CD8-positive, alpha-beta memory T cell (primary cell): ENCODE results near the gene ABRACL. TPM values are rescaled to one million over a fixed set of nuclear protein-coding genes. Genes with fewer than 3 reads are reported as not detected.

Experiments used
- CTCF ChIA-PET: fragments of 350-600 bp; sonication (Branson Sonifier 250); formaldehyde crosslinking; loops from one replicate; lab custom pipeline; 2021; ENCODE audit warnings: antibody characterized with exemption; lab: Charles Lee
- POLR2A ChIA-PET: fragments of 350-600 bp; sonication (Branson Sonifier 250); formaldehyde crosslinking; loops from one replicate; lab custom pipeline; 2021; ENCODE audit warnings: antibody characterized with exemption; lab: Charles Lee
- DNase-seq, 5 donors: peaks; one replicate each; pipeline versions ENCODE4 v3.0.0 to v3.0.0-alpha.2; 2020 to 2022; ENCODE audit warnings: mixed read lengths in 1 of 5
- H3K27ac ChIP-seq: one replicate; pipeline ENCODE4 v1.7.0; 2013; ENCODE audit warnings: low read depth, mild to moderate bottlenecking, low read length, moderate library complexity
- H3K27me3 ChIP-seq: 2 replicates; pipeline ENCODE4 v1.7.0; 2013; ENCODE audit warnings: low read length, mild to moderate bottlenecking; ENCODE audit not compliant: insufficient read depth, poor library complexity, severe bottlenecking
- H3K36me3 ChIP-seq: 2 replicates; pipeline ENCODE4 v1.7.0; 2013; ENCODE audit warnings: mild to moderate bottlenecking, low read length, moderate library complexity; ENCODE audit not compliant: insufficient read depth
- H3K4me1 ChIP-seq: 2 replicates; pipeline ENCODE4 v1.7.0; 2013; ENCODE audit warnings: mild to moderate bottlenecking, low read length, moderate library complexity; ENCODE audit not compliant: insufficient read depth
- H3K4me3 ChIP-seq: 2 replicates; pipeline ENCODE4 v1.7.0; 2013; ENCODE audit warnings: mild to moderate bottlenecking, low read length
- H3K9me3 ChIP-seq: 2 replicates; pipeline ENCODE4 v1.7.0; 2013; ENCODE audit warnings: mild to moderate bottlenecking, low read length
- H3K27ac Mint-ChIP-seq, 8 donors: one replicate each; pipeline ENCODE4 v1.8.0; 2020 to 2021; ENCODE audit warnings: mixed read lengths in 8 of 8, mild to moderate bottlenecking in 6 of 8, inconsistent platforms in 3 of 8, moderate library complexity in 3 of 8
- H3K27me3 Mint-ChIP-seq, 2 donors: one replicate each; pipeline ENCODE4 v1.8.0; 2020 to 2021; ENCODE audit warnings: mixed read lengths in 2 of 2, mild to moderate bottlenecking in 1 of 2, moderate library complexity in 1 of 2
- H3K36me3 Mint-ChIP-seq, 3 donors: one replicate each; pipeline ENCODE4 v1.8.0; 2020 to 2021; ENCODE audit warnings: mixed read lengths in 3 of 3, inconsistent platforms in 1 of 3, mild to moderate bottlenecking in 1 of 3
- H3K4me1 Mint-ChIP-seq, 3 donors: one replicate each; pipeline ENCODE4 v1.8.0; 2020 to 2021; ENCODE audit warnings: mixed read lengths in 3 of 3, inconsistent platforms in 1 of 3, mild to moderate bottlenecking in 1 of 3
- H3K4me3 Mint-ChIP-seq, 7 donors: one replicate each; pipeline ENCODE4 v1.8.0; 2020 to 2021; ENCODE audit warnings: mixed read lengths in 7 of 7, mild to moderate bottlenecking in 6 of 7, moderate library complexity in 4 of 7, inconsistent platforms in 2 of 7
- H3K9me3 Mint-ChIP-seq, 5 donors: one replicate each; pipeline ENCODE4 v1.8.0; 2020 to 2022; ENCODE audit warnings: mixed read lengths in 5 of 5, mild to moderate bottlenecking in 3 of 5, moderate library complexity in 2 of 5, inconsistent platforms in 1 of 5
- polyA plus RNA-seq: library from polyadenylated mRNA; unstranded; fragments of 300-500 nt; fragmentation: Illumina TruSeq; gene quantifications from one replicate; pipeline ENCODE4 v1.2.3, GENCODE V29; 2021
- total RNA-seq, 2 experiments: library from RNA; stranded (reverse); gene quantifications; one replicate each; pipeline ENCODE4 v1.2.3, GENCODE V29; 2021

The ABRACL gene
- total and polyA plus RNA-seq, 3 experiments from 2014 or later: 141 to 212 (median 145) TPM

GRCh38 chr6:138997136-138997535, 31.4 kb upstream of the ABRACL start:
- Mint-ChIP-seq H3K36me3 (peaks cover 0 to 2% (median 0%) of the 10 kb centered on the region in 3 donors), H3K27me3 (peaks cover 1 to 20% of the 10 kb centered on the region in 2 donors), H3K9me3 (no peaks in the 10 kb centered on the region), H3K27ac (no peak overlapping the region), H3K4me3 (no peak overlapping the region), H3K4me1 (no peaks in the 10 kb centered on the region)
- Histone ChIP-seq H3K27me3 (no peaks in the 10 kb centered on the region), H3K4me1 (no peaks in the 10 kb centered on the region), H3K36me3 (no peaks in the 10 kb centered on the region), H3K27ac (no peak overlapping the region), H3K4me3 (no peak overlapping the region), H3K9me3 (no peaks in the 10 kb centered on the region)
- DNase-seq: no peak
- ChIA-PET CTCF (no interaction called here), POLR2A (no interaction called here)

GRCh38 chr6:138999949-139000725, 28.4 kb upstream of the ABRACL start:
- Histone ChIP-seq H3K27ac (no peak overlapping the region), H3K27me3 (no peaks in the 10 kb centered on the region), H3K4me3 (no peak overlapping the region), H3K9me3 (no peaks in the 10 kb centered on the region), H3K4me1 (no peaks in the 10 kb centered on the region), H3K36me3 (no peaks in the 10 kb centered on the region)
- Mint-ChIP-seq H3K36me3 (peaks cover 0 to 2% (median 0%) of the 10 kb centered on the region in 3 donors), H3K4me3 (no peak overlapping the region), H3K4me1 (no peaks in the 10 kb centered on the region), H3K9me3 (no peaks in the 10 kb centered on the region), H3K27me3 (peaks cover 3 to 8% of the 10 kb centered on the region in 2 donors), H3K27ac (no peak overlapping the region)
- ChIA-PET CTCF (interaction anchor here (0.6 kb wide), 1 partner anchor 11 kb away, joined by 3 read pairs; no protein-coding TSS in a partner anchor), POLR2A (no interaction called here)
- DNase-seq: no peak

- Histone ChIP-seq H3K4me1 (no peaks in the 10 kb centered on the region), H3K36me3 (no peaks in the 10 kb centered on the region), H3K27ac (no peak overlapping the region), H3K27me3 (no peaks in the 10 kb centered on the region), H3K4me3 (no peak overlapping the region), H3K9me3 (no peaks in the 10 kb centered on the region)
- no peaks in the 10 kb centered on the region for H3K4me1 Mint-ChIP-seq
- peaks cover 0 to 1% (median 0%) of the 10 kb centered on the region in 3 donors for H3K36me3 Mint-ChIP-seq
- POLR2A ChIA-PET: interaction anchor here (1.0 kb wide), 1 partner anchor 26 kb away, joined by 3 read pairs; no protein-coding TSS in a partner anchor
- no peak overlapping the region for H3K4me3 Mint-ChIP-seq
- H3K27me3 Mint-ChIP-seq: peaks cover 3 to 8% of the 10 kb centered on the region in 2 donors
- no peaks in the 10 kb centered on the region for H3K9me3 Mint-ChIP-seq
- CTCF ChIA-PET: no interaction called here
- no peak for DNase-seq
- H3K27ac Mint-ChIP-seq: no peak overlapping the region
Observed at GRCh38 chr6:139003751-139004150, 24.8 kb upstream of the ABRACL start.

GRCh38 chr6:139006477-139006876, 22.1 kb upstream of the ABRACL start:
- no peak overlapping the region for H3K27ac Mint-ChIP-seq
- peaks cover 2 to 8% of the 10 kb centered on the region in 2 donors for H3K27me3 Mint-ChIP-seq
- Histone ChIP-seq H3K9me3 (no peaks in the 10 kb centered on the region), H3K27me3 (no peaks in the 10 kb centered on the region), H3K4me3 (no peak overlapping the region), H3K27ac (no peak overlapping the region), H3K4me1 (no peaks in the 10 kb centered on the region), H3K36me3 (no peaks in the 10 kb centered on the region)
- POLR2A ChIA-PET: no interaction called here
- CTCF ChIA-PET: no interaction called here
- H3K36me3 Mint-ChIP-seq: peaks cover 0 to 1% (median 0%) of the 10 kb centered on the region in 3 donors
- no peaks in the 10 kb centered on the region for H3K9me3 Mint-ChIP-seq
- H3K4me3 Mint-ChIP-seq: no peak overlapping the region
- DNase-seq: no peak
- H3K4me1 Mint-ChIP-seq: no peaks in the 10 kb centered on the region

- Histone ChIP-seq H3K36me3 (no peaks in the 10 kb centered on the region), H3K4me1 (no peaks in the 10 kb centered on the region), H3K27ac (no peak overlapping the region), H3K27me3 (no peaks in the 10 kb centered on the region), H3K4me3 (no peak overlapping the region), H3K9me3 (no peaks in the 10 kb centered on the region)
- ChIA-PET POLR2A (no interaction called here), CTCF (interaction anchor here (0.6 kb wide), 1 partner anchor 126 kb away, joined by 3 read pairs; no protein-coding TSS in a partner anchor)
- H3K27me3 Mint-ChIP-seq: peaks cover 4% of the 10 kb centered on the region in 2 donors
- no peak for DNase-seq
- no peaks in the 10 kb centered on the region for H3K9me3 Mint-ChIP-seq
- H3K36me3 Mint-ChIP-seq: peaks cover 0 to 1% (median 0%) of the 10 kb centered on the region in 3 donors
- no peaks in the 10 kb centered on the region for H3K4me1 Mint-ChIP-seq
- no peak overlapping the region for H3K4me3 Mint-ChIP-seq
- H3K27ac Mint-ChIP-seq: no peak overlapping the region
Observed at GRCh38 chr6:139007428-139007827, 21.1 kb upstream of the ABRACL start.

- Mint-ChIP-seq H3K4me1 (no peaks in the 10 kb centered on the region), H3K36me3 (peaks cover 0 to 1% (median 0%) of the 10 kb centered on the region in 3 donors), H3K4me3 (no peak overlapping the region), H3K27me3 (peaks cover 3 to 4% of the 10 kb centered on the region in 2 donors), H3K9me3 (no peaks in the 10 kb centered on the region), H3K27ac (no peak overlapping the region)
- H3K27me3 ChIP-seq: no peaks in the 10 kb centered on the region
- ChIA-PET POLR2A (no interaction called here), CTCF (no interaction called here)
- H3K4me3 ChIP-seq: no peak overlapping the region
- DNase-seq: no peak
- no peak overlapping the region for H3K27ac ChIP-seq
- H3K9me3 ChIP-seq: no peaks in the 10 kb centered on the region
- no peaks in the 10 kb centered on the region for H3K4me1 ChIP-seq
- no peaks in the 10 kb centered on the region for H3K36me3 ChIP-seq
Observed at GRCh38 chr6:139008117-139008516, 20.4 kb upstream of the ABRACL start.

- H3K4me1 Mint-ChIP-seq: no peaks in the 10 kb centered on the region
- no peaks in the 10 kb centered on the region for H3K4me1 ChIP-seq
- H3K9me3 ChIP-seq: no peaks in the 10 kb centered on the region
- H3K27ac Mint-ChIP-seq: no peak overlapping the region
- peaks cover 4 to 6% of the 10 kb centered on the region in 2 donors for H3K27me3 Mint-ChIP-seq
- no peak overlapping the region for H3K27ac ChIP-seq
- no peaks in the 10 kb centered on the region for H3K27me3 ChIP-seq
- ChIA-PET CTCF (interaction anchor here (3.0 kb wide), 1 partner anchor 22 kb away, joined by 8 read pairs; the partner anchor contains the start of gene REPS1), POLR2A (no interaction called here)
- no peak overlapping the region for H3K4me3 ChIP-seq
- H3K9me3 Mint-ChIP-seq: no peaks in the 10 kb centered on the region
- no peak for DNase-seq
- H3K36me3 Mint-ChIP-seq: no peaks in the 10 kb centered on the region
- H3K4me3 Mint-ChIP-seq: no peak overlapping the region
- no peaks in the 10 kb centered on the region for H3K36me3 ChIP-seq
Observed at GRCh38 chr6:139010674-139011073, 17.9 kb upstream of the ABRACL start.

GRCh38 chr6:139011980-139012379, 16.6 kb upstream of the ABRACL start:
- Histone ChIP-seq H3K9me3 (no peaks in the 10 kb centered on the region), H3K36me3 (no peaks in the 10 kb centered on the region), H3K4me1 (no peaks in the 10 kb centered on the region), H3K27ac (no peak overlapping the region), H3K27me3 (no peaks in the 10 kb centered on the region), H3K4me3 (no peak overlapping the region)
- Mint-ChIP-seq H3K27ac (no peak overlapping the region), H3K9me3 (no peaks in the 10 kb centered on the region), H3K4me1 (no peaks in the 10 kb centered on the region), H3K27me3 (peaks cover 4 to 6% of the 10 kb centered on the region in 2 donors), H3K4me3 (no peak overlapping the region), H3K36me3 (no peaks in the 10 kb centered on the region)
- no peak for DNase-seq
- ChIA-PET CTCF (interaction anchor here (3.0 kb wide), 1 partner anchor 23 kb away, joined by 8 read pairs; the partner anchor contains the start of gene REPS1), POLR2A (no interaction called here)
